ENCODE measurements around the gene MYO5A. TPM values are rescaled to one million over a fixed set of nuclear protein-coding genes. Genes with fewer than 3 reads are reported as not detected.

MYO5A gene
- total RNA-seq, 1 experiment from 2014 or later, result 21.8 TPM

- no peak overlapping the region for H3K9ac ChIP-seq (ENCODE audit: extremely low read depth, insufficient read length, low read length)
- no peak overlapping the region for H3K14ac ChIP-seq (ENCODE audit: insufficient read depth, low read length)
- no peak overlapping the region for H3K4me3 Mint-ChIP-seq
- no peaks in the 10 kb centered on the region for H3K27me3 ChIP-seq (ENCODE audit: insufficient read depth, low read length)
- H2BK120ac ChIP-seq (ENCODE audit: low read depth, low read length, poor library complexity, severe bottlenecking), result no peak overlapping the region
- no CpG with 5 or more reads among the region's 5 CpGs for whole genome bisulfite sequencing (ENCODE audit: extremely low coverage, insufficient read length, low lambda C conversion rate)
- H3K36me3 Mint-ChIP-seq (ENCODE audit: insufficient read depth in 1 of 3, low read depth in 3 of 3), result no peaks in the 10 kb centered on the region
- H3K4me2 ChIP-seq (ENCODE audit: insufficient read depth, insufficient read length, low read length), result no peak overlapping the region
- no peak overlapping the region for H2BK5ac ChIP-seq (ENCODE audit: insufficient read length, low read length)
- no peak overlapping the region for H3K18ac ChIP-seq (ENCODE audit: insufficient read length, low read depth, low read length)
- no peak for DNase-seq
- H2BK12ac ChIP-seq (ENCODE audit: insufficient read length, low read depth, low read length), result no peak overlapping the region
- peaks cover 10% of the 10 kb centered on the region; the same call in 1 of the 2 replicates for H3K4me1 ChIP-seq (ENCODE audit: insufficient read depth, low read length)
- H2BK15ac ChIP-seq (ENCODE audit: low read depth, low read length), result no peak overlapping the region
- no peak overlapping the region for H2AFZ ChIP-seq (ENCODE audit: low read length)
- H3K79me1 ChIP-seq (ENCODE audit: insufficient read depth, low read depth, low read length, poor library complexity, severe bottlenecking), result no peaks in the 10 kb centered on the region
- H3K23me2 ChIP-seq (ENCODE audit: insufficient read length, low read depth, low read length, poor library complexity, severe bottlenecking), result no peaks in the 10 kb centered on the region
- H3K4me1 Mint-ChIP-seq, result peaks cover 44 to 46% of the 10 kb centered on the region in 2 experiments
- no peak overlapping the region for H2BK20ac ChIP-seq (ENCODE audit: low read depth, low read length, poor library complexity, severe bottlenecking)
- H4K91ac ChIP-seq (ENCODE audit: insufficient read length, low read depth, low read length), result no peak overlapping the region
- no peaks in the 10 kb centered on the region for H3K9me3 ChIP-seq (ENCODE audit: control insufficient read depth, low read depth, low read length)
- no peaks in the 10 kb centered on the region for H3K79me2 ChIP-seq (ENCODE audit: insufficient read depth, low read length)
- H3K27ac ChIP-seq (ENCODE audit: insufficient read length, low read depth, low read length), result no peak overlapping the region
- H3T11ph ChIP-seq (ENCODE audit: low read length), result no peak overlapping the region
- no peak overlapping the region for H4K8ac ChIP-seq (replicated peaks; ENCODE audit: insufficient read length, low read depth, low read length)
- no peak for TF ChIP-seq CTCF (conservative IDR thresholded peaks at IDR 0.05)
- no peaks in the 10 kb centered on the region for H3K9me3 Mint-ChIP-seq
- no peaks in the 10 kb centered on the region for H3K27me3 Mint-ChIP-seq (ENCODE audit: low read depth)
- no peak overlapping the region for H3K4ac ChIP-seq (ENCODE audit: low read depth, low read length)
- no peaks in the 10 kb centered on the region for H4K20me1 ChIP-seq (ENCODE audit: control insufficient read depth, insufficient read depth, insufficient read length)
- H4K5ac ChIP-seq (ENCODE audit: insufficient read length, low read depth, low read length), result no peak overlapping the region
- H3K27ac Mint-ChIP-seq, result 0 out of 7 replicates have a peak overlapping the region, but pooled peaks of 1 of the 3 experiments have one; percentile 7
- no peak overlapping the region for H3K23ac ChIP-seq (ENCODE audit: insufficient read length, low read depth, low read length)
- H3K56ac ChIP-seq (ENCODE audit: insufficient read length, low read depth, low read length), result no peak overlapping the region
- H2AK5ac ChIP-seq (ENCODE audit: insufficient read length, low read length), result no peak overlapping the region
Observed at GRCh38 chr15:52397118-52397517, 131.6 kb downstream of the MYO5A start.
